Activated CD4-positive, alpha-beta T cell treated with anti-CD3 and anti-CD28 coated beads, Interleukin-10, Interleukin-2, amounts not matched to agents 100 ng/mL and 50 ng/mL, durations not matched to agents 16 hours and 8 hours (primary cell): ENCODE results near the gene TFF2.
A peak's percentile ranks its signal among the peaks of the same experiment; 100 is the strongest.

Experiments used
- DNase-seq: peaks from one replicate; pipeline ENCODE4 v3.0.0-alpha.2; 2020

TFF2 gene

DNA sequence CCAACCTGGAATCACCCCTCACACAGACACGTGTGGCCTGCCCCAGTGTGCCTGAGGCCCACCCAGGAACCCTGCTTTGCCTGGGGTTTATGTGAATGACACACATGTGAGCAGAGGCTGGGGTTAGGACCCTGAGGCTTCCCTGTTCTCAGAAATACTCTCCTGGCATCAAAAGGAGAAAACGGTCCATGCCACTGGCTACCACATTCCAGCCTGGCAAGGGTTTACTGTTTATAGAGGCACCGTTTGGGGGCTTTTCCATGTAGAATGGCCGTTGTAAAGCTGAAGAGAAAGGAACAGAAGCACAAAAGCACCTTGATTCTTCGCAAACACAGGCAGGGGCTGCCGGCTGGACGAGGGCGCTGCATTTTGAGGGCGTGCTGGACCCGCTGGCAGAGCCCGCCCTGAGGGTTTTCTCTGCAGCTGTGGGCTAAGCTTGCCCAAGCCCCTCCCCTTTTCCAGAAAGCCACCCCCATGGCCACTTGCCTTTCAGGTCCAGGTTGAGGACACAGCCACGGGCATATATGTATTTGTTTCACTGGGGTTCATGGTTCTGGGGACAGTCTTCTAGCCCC is 48.6 kb downstream of the TFF2 start:
- no peak for DNase-seq

DNA sequence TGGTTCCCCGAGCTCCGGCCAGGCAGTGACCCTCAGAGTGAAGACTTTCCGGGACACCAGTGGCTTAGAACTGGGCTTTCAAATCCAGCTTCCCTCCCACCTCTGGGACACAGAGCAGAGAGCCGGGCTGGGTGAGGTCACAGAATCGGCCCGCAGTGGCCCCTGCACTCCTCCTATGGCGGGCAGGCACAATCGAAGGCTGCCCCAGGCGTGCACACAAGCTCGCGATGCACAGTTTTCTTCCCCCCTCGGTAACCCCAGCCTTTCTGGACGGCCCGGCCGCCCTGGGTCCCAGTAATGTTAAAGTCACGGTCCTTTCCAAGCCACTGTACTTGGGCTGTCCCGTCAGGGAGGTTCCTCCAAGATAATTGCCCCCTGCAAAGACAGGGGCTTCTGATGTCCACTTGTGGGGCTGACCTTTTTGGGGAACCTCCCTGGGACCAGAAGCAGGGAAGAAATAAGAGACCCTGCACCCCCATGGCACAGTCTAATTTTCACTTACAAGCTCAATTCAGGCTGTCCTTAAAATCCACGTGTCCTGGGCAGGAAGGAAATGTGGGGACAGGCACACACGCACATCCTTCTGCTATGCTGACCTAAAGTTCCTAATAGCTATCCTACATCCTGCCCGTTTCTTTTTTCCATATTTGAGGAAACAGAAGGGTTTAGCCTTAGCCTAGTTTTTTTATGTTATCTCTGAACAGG is 49.3 kb downstream of the TFF2 start:
- DNase-seq = no peak

DNA sequence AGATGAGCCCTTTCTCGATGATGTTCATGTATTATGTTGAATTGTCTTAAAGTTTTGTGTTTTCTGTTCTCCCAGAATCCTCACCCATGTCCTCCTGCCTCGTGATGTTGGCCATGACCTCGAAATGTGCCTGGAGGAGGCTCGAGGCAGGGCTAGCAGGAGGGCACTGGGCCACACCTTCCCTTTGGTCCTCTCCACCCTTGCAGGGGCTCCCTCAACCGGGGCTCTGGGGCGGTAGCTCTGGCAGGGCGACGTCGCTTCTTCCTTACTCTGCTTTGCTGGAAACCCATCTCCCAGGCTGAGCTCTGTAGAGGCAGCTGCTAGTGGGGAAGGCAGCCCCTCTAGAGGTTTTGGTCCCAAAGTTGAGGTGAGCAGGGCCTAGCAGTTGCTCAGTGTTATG is 49.8 kb downstream of the TFF2 start:
- no peak for DNase-seq

DNA sequence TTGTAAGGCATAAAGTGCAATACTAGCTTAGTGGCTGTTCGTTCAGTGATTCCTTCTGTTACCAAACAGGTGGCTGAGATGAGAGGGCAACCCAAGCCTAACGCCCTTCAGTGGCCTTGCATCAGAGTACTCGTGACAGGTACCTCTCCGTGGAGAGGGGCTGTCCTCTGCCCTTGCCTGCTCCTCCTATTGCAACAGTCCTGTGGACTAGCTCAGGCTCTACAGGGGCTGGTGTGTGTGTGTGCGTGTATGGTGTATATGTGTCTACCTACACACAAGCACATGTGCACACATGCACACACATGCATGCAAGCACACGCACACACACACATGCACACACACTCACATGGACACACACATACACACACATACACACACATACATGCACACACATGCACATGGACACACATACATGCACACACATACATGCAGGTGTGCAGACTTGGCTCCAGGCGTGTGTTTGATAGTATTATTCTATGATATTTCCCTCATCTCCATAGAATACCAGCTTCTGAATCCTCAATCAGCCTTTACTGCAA is 50.7 kb downstream of the TFF2 start:
- DNase-seq = no peak

DNA sequence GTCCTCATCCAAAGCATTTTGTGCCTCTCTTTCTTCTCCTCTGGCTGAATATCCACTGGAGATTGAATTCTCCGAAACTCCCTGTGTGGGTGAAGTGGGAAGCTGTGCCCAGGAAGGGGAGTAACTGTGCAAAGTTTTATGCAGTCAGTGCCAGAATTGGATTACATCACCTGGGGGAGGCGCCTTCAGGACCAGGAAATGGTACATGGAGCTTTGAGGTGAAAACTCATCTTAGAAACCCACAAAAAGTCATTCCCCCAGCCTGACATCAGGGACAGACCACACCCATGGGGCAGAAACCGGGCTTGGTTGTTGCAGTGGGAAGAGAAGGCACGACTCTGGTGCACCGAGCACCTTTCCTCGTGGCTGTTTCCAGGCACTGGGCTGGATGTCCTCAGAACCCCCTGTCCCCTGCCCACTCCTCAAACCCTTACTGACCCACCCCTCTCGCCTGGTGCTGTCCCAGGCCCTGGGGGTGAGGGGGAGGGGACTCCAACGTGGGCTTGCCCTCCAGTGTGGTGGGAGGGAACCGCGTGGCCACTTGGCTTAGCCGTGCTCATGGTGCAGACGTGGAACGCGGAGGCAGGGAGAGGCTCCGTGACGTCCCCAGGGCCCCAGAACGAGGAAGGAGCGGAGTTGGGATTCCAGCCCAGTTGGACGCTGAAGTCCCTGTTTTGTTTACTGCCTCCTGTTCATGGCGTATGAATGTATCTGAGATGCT is 51.3 kb downstream of the TFF2 start:
- peak; percentile 56 for DNase-seq

DNA sequence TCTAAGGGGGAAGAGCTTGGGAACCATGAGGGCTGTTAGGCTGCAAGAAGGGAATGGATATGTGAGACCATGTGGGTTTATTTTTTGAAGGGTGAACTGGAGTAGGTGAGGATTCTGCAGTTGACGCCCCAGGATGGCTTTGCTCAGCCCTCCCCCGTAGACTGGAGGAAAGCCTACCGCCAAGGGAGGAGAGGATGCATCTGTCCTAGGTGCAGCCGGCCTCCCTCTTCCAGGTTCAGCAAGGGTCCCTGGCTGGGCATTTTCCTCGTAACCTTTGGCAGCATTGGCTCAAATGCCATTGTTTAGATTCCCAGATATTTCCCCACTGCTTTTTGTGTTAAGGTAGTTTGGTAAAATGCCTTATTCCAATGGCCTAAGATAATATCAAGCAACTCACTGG is 52.1 kb downstream of the TFF2 start:
- DNase-seq = no peak

DNA sequence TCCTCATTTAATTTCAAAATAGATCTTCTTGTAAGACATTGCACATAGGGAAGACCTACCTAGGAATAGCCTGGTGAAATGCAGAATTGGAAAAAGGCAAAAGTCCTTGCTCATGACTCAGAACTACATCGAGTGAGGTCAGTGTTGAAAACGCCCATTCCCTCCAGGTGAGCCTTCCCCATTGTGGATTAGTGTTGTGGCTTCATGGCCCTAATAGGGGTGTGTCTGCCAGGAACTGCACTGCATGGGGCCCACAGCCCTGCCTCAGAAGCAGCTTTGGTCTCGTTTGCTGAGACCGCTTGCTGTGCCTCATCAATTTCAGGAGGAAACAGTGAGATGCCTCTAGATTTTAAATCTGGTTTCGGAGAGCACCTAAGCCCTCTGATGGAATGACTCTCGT is 52.6 kb downstream of the TFF2 start:
- DNase-seq = no peak

DNA sequence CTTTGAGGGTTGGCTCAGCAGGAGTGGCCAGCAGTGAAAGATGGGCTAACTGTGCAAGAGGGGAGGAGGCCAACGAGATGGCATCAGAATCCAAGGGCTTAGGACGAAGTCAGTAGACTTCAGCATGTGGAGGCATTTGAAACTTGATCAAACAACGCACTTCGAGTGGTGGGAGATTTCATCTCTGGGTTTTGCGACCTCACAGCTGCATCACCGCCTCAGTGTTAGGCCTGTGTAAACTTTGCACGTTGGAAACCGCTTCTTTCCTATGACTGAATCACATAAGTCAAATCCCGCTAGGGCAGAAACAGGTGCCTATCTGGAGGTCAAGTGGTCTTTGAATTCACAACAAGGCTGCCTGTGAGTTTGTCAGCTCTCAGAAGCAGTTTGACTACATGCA is 53.4 kb downstream of the TFF2 start:
- DNase-seq = no peak

DNA sequence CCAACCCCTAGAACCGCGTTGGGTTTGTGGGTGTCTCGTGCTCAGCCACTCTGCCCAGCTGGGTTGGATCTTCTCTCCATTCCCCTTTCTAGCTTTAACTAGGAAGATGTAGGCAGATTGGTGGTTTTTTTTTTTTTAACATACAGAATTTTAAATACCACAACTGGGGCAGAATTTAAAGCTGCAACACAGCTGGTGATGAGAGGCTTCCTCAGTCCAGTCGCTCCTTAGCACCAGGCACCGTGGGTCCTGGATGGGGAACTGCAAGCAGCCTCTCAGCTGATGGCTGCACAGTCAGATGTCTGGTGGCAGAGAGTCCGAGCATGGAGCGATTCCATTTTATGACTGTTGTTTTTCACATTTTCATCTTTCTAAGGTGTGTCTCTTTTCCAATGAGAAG is 54.3 kb downstream of the TFF2 start:
- DNase-seq = no peak
